ENCODE measurements around the gene CMTM1.

DNA sequence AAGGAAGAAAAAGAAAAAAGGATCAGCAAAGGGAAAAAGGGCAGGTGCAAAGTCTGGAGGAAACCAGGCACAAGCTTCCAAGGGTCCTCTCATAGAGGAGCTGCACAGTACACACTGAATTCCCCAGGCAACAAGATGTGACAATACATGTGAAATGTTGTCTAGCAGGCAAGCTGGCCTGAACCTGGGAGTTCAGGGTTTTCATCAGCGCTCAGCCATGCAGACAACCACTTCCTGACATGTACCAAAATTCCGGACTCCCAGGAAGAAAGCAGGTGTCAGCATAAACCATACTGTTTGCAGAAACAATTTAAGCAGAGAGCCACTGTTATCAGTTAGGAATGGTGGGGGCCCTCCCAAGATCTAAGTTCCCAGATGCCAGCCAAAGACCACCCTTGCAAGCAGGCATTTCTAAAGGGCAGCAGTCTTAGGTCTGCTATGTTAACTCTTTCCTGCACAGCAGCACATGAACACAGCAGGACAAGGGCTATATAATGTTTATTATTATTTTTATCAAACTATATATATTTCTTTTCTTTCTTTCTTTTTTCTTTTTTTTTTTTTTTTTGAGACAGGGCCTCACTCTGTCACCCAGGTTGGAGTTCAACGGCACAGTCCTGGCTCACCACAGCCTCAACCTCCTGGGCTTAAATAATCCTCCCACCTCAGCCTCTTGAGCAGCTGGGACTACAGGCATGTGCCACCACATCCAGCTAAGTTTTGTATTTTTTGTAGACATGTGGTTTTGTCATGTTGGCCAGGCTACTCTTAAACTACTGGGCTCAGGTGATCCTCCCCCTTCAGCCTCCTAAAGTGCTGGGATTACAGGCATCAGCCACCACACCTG lies 26.4 kb upstream of the CMTM1 start:
- TF ChIP-seq, protein P1, sequence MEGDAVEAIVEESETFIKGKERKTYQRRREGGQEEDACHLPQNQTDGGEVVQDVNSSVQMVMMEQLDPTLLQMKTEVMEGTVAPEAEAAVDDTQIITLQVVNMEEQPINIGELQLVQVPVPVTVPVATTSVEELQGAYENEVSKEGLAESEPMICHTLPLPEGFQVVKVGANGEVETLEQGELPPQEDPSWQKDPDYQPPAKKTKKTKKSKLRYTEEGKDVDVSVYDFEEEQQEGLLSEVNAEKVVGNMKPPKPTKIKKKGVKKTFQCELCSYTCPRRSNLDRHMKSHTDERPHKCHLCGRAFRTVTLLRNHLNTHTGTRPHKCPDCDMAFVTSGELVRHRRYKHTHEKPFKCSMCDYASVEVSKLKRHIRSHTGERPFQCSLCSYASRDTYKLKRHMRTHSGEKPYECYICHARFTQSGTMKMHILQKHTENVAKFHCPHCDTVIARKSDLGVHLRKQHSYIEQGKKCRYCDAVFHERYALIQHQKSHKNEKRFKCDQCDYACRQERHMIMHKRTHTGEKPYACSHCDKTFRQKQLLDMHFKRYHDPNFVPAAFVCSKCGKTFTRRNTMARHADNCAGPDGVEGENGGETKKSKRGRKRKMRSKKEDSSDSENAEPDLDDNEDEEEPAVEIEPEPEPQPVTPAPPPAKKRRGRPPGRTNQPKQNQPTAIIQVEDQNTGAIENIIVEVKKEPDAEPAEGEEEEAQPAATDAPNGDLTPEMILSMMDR (IDR thresholded peaks at IDR 0.05; ENCODE audit: low read length), result no peak
- no peak for TF ChIP-seq EZH2 (optimal IDR thresholded peaks at IDR 0.05; ENCODE audit: low read depth, low read length)
